ENCODE data around the gene KRT39. TPM values are rescaled to one million over a fixed set of nuclear protein-coding genes. Genes with fewer than 3 reads are reported as not detected.

KRT39 gene
- total RNA-seq, 1 donor from 2014 or later = not detected

DNA sequence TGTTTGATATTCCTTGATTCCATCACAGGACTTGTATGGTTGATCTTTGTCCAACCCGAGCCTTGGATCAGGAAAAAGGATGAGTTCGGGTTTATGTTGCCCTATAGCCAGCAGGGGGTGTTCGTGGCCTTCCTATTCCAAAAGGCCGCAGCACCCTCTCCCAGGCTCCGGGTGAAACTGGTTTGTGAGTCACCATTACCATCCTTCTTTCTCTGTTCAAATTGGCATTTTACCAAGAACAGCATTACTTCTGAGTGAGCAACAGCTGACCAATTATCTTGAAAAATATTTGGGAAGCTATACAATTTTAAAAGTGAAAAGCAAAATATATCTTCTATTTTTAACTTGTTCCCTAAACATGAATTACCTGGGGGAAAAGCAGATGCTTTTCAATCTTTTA, 57.4 kb downstream of the KRT39 start:
- Mint-ChIP-seq H3K27me3 (ENCODE audit: unreplicated experiment) (no peaks in the 10 kb centered on the region), H3K9me3 (ENCODE audit: unreplicated experiment) (no peaks in the 10 kb centered on the region), H3K4me3 (ENCODE audit: unreplicated experiment) (no peak overlapping the region), H3K36me3 (ENCODE audit: unreplicated experiment) (no peaks in the 10 kb centered on the region), H3K27ac (ENCODE audit: unreplicated experiment) (no peak overlapping the region), H3K4me1 (ENCODE audit: low read depth, unreplicated experiment) (no peaks in the 10 kb centered on the region)
- DNase-seq = peak; percentile 71
- TF ChIP-seq, protein P1, sequence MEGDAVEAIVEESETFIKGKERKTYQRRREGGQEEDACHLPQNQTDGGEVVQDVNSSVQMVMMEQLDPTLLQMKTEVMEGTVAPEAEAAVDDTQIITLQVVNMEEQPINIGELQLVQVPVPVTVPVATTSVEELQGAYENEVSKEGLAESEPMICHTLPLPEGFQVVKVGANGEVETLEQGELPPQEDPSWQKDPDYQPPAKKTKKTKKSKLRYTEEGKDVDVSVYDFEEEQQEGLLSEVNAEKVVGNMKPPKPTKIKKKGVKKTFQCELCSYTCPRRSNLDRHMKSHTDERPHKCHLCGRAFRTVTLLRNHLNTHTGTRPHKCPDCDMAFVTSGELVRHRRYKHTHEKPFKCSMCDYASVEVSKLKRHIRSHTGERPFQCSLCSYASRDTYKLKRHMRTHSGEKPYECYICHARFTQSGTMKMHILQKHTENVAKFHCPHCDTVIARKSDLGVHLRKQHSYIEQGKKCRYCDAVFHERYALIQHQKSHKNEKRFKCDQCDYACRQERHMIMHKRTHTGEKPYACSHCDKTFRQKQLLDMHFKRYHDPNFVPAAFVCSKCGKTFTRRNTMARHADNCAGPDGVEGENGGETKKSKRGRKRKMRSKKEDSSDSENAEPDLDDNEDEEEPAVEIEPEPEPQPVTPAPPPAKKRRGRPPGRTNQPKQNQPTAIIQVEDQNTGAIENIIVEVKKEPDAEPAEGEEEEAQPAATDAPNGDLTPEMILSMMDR (IDR thresholded peaks at IDR 0.05; ENCODE audit: partially characterized antibody, unreplicated experiment) = peak; percentile 69

Other genes with a start within 250 kb of the KRT39 start
- not detected for gene KRT25, start 211.6 kb downstream of the KRT39 start, total RNA-seq (ENCODE audit: unreplicated experiment)
- gene KRT26, start 194.7 kb downstream of the KRT39 start, total RNA-seq (ENCODE audit: unreplicated experiment) = not detected
- not detected for gene KRT27, start 184.4 kb downstream of the KRT39 start, total RNA-seq (ENCODE audit: unreplicated experiment)
- gene KRT28, start 167.0 kb downstream of the KRT39 start, total RNA-seq (ENCODE audit: unreplicated experiment) = not detected
- 27.1 TPM for gene KRT10, start 144.3 kb downstream of the KRT39 start, total RNA-seq (ENCODE audit: unreplicated experiment)
- gene KRT12, start 99.7 kb downstream of the KRT39 start, total RNA-seq (ENCODE audit: unreplicated experiment) = not detected
- not detected for gene KRT20, start 81.7 kb downstream of the KRT39 start, total RNA-seq (ENCODE audit: unreplicated experiment)
- gene KRT23, start 29.3 kb downstream of the KRT39 start, total RNA-seq (ENCODE audit: unreplicated experiment) = not detected
- not detected for gene KRT40, start 17.4 kb upstream of the KRT39 start, total RNA-seq (ENCODE audit: unreplicated experiment)
- not detected for gene KRTAP3-3, start 27.2 kb upstream of the KRT39 start, total RNA-seq (ENCODE audit: unreplicated experiment)
- not detected for gene KRTAP3-2, start 33.0 kb upstream of the KRT39 start, total RNA-seq (ENCODE audit: unreplicated experiment)
- not detected for gene KRTAP3-1, start 42.2 kb upstream of the KRT39 start, total RNA-seq (ENCODE audit: unreplicated experiment)
- not detected for gene KRTAP1-5, start 60.3 kb upstream of the KRT39 start, total RNA-seq (ENCODE audit: unreplicated experiment)
- not detected for gene KRTAP1-4, start 63.2 kb upstream of the KRT39 start, total RNA-seq (ENCODE audit: unreplicated experiment)
- gene KRTAP1-3, start 67.9 kb upstream of the KRT39 start, total RNA-seq (ENCODE audit: unreplicated experiment) = not detected
- not detected for gene KRTAP1-1, start 74.5 kb upstream of the KRT39 start, total RNA-seq (ENCODE audit: unreplicated experiment)
- not detected for gene KRTAP2-1, start 80.4 kb upstream of the KRT39 start, total RNA-seq (ENCODE audit: unreplicated experiment)
- gene KRTAP2-2, start 88.3 kb upstream of the KRT39 start, total RNA-seq (ENCODE audit: unreplicated experiment) = not detected
- gene KRTAP2-3, start 93.2 kb upstream of the KRT39 start, total RNA-seq (ENCODE audit: unreplicated experiment) = not detected
- not detected for gene KRTAP2-4, start 98.9 kb upstream of the KRT39 start, total RNA-seq (ENCODE audit: unreplicated experiment)
- not detected for gene KRTAP4-7, start 117.2 kb upstream of the KRT39 start, total RNA-seq (ENCODE audit: unreplicated experiment)
- not detected for gene KRTAP4-8, start 131.2 kb upstream of the KRT39 start, total RNA-seq (ENCODE audit: unreplicated experiment)
- not detected for gene KRTAP4-16, start 135.3 kb upstream of the KRT39 start, total RNA-seq (ENCODE audit: unreplicated experiment)
- gene KRTAP4-9, start 138.4 kb upstream of the KRT39 start, total RNA-seq (ENCODE audit: unreplicated experiment) = not detected
- not detected for gene KRTAP4-11, start 151.4 kb upstream of the KRT39 start, total RNA-seq (ENCODE audit: unreplicated experiment)
- gene KRTAP4-12, start 157.2 kb upstream of the KRT39 start, total RNA-seq (ENCODE audit: unreplicated experiment) = not detected
- not detected for gene KRTAP4-6, start 173.6 kb upstream of the KRT39 start, total RNA-seq (ENCODE audit: unreplicated experiment)
- gene KRTAP4-5, start 182.9 kb upstream of the KRT39 start, total RNA-seq (ENCODE audit: unreplicated experiment) = not detected
- gene KRTAP4-4, start 193.8 kb upstream of the KRT39 start, total RNA-seq (ENCODE audit: unreplicated experiment) = not detected
- not detected for gene KRTAP4-3, start 201.3 kb upstream of the KRT39 start, total RNA-seq (ENCODE audit: unreplicated experiment)
- not detected for gene KRTAP4-2, start 211.3 kb upstream of the KRT39 start, total RNA-seq (ENCODE audit: unreplicated experiment)
- gene KRTAP4-1, start 218.0 kb upstream of the KRT39 start, total RNA-seq (ENCODE audit: unreplicated experiment) = not detected
- gene KRTAP9-1, start 222.9 kb upstream of the KRT39 start, total RNA-seq (ENCODE audit: unreplicated experiment) = not detected

Measured in glutamatergic neuron (in vitro differentiated cells).